Loucy (cell line): ENCODE measurements around the gene RNF212B.

ENCODE experiments used
- H2AFZ ChIP-seq: fragments of 200-600 bp; sonication (generic); 2 replicates; pipeline ENCODE4 v1.6.0; 2016; ENCODE audit warnings: antibody characterized with exemption, mild to moderate bottlenecking, low read length, moderate library complexity
- H3F3A ChIP-seq: fragments of 200-600 bp; 2 replicates; pipeline ENCODE4 v1.6.0; 2016; ENCODE audit warnings: antibody characterized with exemption, low read depth, mild to moderate bottlenecking
- H3K27me3 ChIP-seq: fragments of 200-600 bp; sonication (generic); 2 replicates; pipeline ENCODE4 v1.6.1; 2014; ENCODE audit warnings: low read length, mild to moderate bottlenecking; ENCODE audit not compliant: insufficient read depth, poor library complexity, severe bottlenecking
- H3K36me3 ChIP-seq: fragments of 200-600 bp; sonication (generic); 2 replicates; pipeline ENCODE4 v1.6.1; 2016; ENCODE audit warnings: low read length; ENCODE audit not compliant: insufficient read depth
- H3K4me1 ChIP-seq: fragments of 200-600 bp; sonication (generic); 2 replicates; pipeline ENCODE4 v1.5.1; 2014; ENCODE audit warnings: low read length, mild to moderate bottlenecking; ENCODE audit not compliant: insufficient read depth, poor library complexity, severe bottlenecking
- H3K4me2 ChIP-seq: fragments of 200-600 bp; sonication (generic); 2 replicates; pipeline ENCODE4 v1.6.0; 2014; ENCODE audit warnings: antibody characterized with exemption, low read length, low read depth, mild to moderate bottlenecking; ENCODE audit not compliant: poor library complexity, severe bottlenecking
- H3K4me3 ChIP-seq: fragments of 200-600 bp; sonication (generic); 2 replicates; pipeline ENCODE4 v1.5.1; 2014; ENCODE audit warnings: low read length, mild to moderate bottlenecking, mixed read lengths; ENCODE audit not compliant: poor library complexity, severe bottlenecking
- H3K79me2 ChIP-seq: fragments of 200-600 bp; sonication (generic); 2 replicates; pipeline ENCODE4 v1.6.1; 2014; ENCODE audit warnings: low read length; ENCODE audit not compliant: insufficient read depth
- H3K9ac ChIP-seq: fragments of 200-600 bp; sonication (generic); 2 replicates; pipeline ENCODE4 v1.6.0; 2014; ENCODE audit warnings: mild to moderate bottlenecking, low read depth, low read length, moderate library complexity; ENCODE audit not compliant: poor library complexity, severe bottlenecking
- H3K9me2 ChIP-seq: fragments of 200-600 bp; sonication (generic); replicated peaks from 2 replicates; pipeline ENCODE4 v1.6.1; 2016; ENCODE audit warnings: low read depth, low read length, mixed read lengths
- H3K9me3 ChIP-seq: fragments of 200-600 bp; sonication (generic); 2 replicates; pipeline ENCODE4 v1.6.1; 2014; ENCODE audit warnings: mild to moderate bottlenecking, antibody characterized with exemption, low read length, low read depth; ENCODE audit not compliant: insufficient read depth
- H4K20me1 ChIP-seq: fragments of 200-600 bp; sonication (generic); 2 replicates; pipeline ENCODE4 v1.6.0; 2014; ENCODE audit warnings: antibody characterized with exemption, low read length, mild to moderate bottlenecking; ENCODE audit not compliant: insufficient read depth, poor library complexity, severe bottlenecking
- EZH2phosphoT487 ChIP-seq: fragments of 200-600 bp; IDR thresholded peaks from 2 replicates; pipeline ENCODE4 v1.6.1; 2018; ENCODE audit warnings: antibody characterized with exemption, mild to moderate bottlenecking, moderate library complexity, borderline replicate concordance
- TF ChIP-seq, protein P1 (sequence below): fragments of 200-600 bp; sonication (generic); conservative IDR thresholded peaks from 2 replicates; pipeline ENCODE4 v1.5.1; 2014; ENCODE audit warnings: mild to moderate bottlenecking, antibody characterized with exemption, low read length

Gene RNF212B

DNA sequence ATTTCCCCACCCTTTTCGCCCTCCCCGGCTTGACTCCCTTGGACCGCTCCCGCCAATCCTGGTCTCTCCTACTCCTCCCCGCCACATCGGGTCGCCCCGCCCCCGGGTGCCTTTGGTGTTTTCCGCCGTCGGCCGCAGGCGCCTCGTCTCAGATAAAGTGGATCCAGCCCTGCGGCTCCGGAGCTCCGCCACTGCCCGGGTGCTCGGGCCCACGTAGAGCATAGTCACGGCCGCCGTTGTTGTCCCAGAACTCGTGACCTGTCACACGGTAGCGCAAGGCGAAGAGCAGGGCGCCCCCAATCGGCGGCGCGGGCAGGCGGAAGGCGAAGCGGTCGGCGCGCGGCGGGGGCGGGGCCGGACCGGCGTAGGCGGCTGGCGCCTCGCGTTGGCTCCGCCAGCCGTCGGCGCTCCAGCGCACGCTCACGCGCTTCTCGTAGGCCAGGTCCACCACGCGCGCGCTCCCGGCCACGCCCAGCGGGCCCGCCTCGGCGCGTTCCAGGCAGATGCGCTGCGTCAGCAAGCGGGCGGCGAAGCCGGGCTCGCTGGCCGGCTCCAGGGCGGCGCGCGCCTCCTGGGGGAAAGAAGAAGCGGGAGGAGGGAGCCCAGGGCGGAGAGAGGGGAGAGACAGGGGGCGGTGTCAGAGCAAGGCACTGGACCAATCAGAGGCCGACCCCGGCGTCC is 63.7 kb downstream of the RNF212B start:
- peak overlapping the region; percentile 83 for H3K4me2 ChIP-seq
- H3K9me3 ChIP-seq = no peaks in the 10 kb centered on the region
- H3K4me1 ChIP-seq = peaks cover 23% of the 10 kb centered on the region
- H3K9me2 ChIP-seq = no peaks in the 10 kb centered on the region
- H2AFZ ChIP-seq = peak overlapping the region; percentile 97
- H3K36me3 ChIP-seq = peaks cover 13% of the 10 kb centered on the region; the same call in 1 of the 2 replicates
- H3F3A ChIP-seq = no peaks in the 10 kb centered on the region
- peak overlapping the region; percentile 94 for H3K4me3 ChIP-seq
- peak overlapping the region; percentile 97 for H3K9ac ChIP-seq
- TF ChIP-seq, protein P1, sequence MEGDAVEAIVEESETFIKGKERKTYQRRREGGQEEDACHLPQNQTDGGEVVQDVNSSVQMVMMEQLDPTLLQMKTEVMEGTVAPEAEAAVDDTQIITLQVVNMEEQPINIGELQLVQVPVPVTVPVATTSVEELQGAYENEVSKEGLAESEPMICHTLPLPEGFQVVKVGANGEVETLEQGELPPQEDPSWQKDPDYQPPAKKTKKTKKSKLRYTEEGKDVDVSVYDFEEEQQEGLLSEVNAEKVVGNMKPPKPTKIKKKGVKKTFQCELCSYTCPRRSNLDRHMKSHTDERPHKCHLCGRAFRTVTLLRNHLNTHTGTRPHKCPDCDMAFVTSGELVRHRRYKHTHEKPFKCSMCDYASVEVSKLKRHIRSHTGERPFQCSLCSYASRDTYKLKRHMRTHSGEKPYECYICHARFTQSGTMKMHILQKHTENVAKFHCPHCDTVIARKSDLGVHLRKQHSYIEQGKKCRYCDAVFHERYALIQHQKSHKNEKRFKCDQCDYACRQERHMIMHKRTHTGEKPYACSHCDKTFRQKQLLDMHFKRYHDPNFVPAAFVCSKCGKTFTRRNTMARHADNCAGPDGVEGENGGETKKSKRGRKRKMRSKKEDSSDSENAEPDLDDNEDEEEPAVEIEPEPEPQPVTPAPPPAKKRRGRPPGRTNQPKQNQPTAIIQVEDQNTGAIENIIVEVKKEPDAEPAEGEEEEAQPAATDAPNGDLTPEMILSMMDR = peak; percentile 60
- TF ChIP-seq EZH2phosphoT487 = no peak
- H3K79me2 ChIP-seq = peaks cover 38% of the 10 kb centered on the region
- H3K27me3 ChIP-seq = no peaks in the 10 kb centered on the region
- H4K20me1 ChIP-seq = peaks cover 10% of the 10 kb centered on the region

DNA sequence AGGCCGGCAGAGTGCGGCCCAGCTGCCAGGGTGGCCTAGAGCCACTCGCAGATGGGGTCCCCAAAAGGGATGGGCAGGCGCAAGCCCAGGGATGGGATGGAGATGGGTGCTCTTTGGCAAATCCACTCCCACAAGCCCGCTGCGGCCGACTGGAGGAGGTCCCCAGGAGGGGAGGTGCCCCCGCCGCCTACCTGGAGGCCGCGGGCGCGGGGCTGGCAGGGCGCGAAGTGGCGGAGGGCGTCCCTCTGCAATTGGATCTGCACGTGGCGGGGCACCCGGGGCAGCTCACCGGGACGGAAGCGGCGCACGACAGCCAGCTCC is 64.2 kb downstream of the RNF212B start:
- Histone ChIP-seq H3K9me2 (no peaks in the 10 kb centered on the region), H3K9ac (peak overlapping the region; percentile 95), H3K4me1 (peaks cover 23% of the 10 kb centered on the region), H3K9me3 (no peaks in the 10 kb centered on the region), H3K36me3 (peaks cover 13% of the 10 kb centered on the region; the same call in 1 of the 2 replicates), H2AFZ (peak overlapping the region; percentile 97), H3K4me2 (peak overlapping the region; percentile 83), H4K20me1 (peaks cover 10% of the 10 kb centered on the region), H3K27me3 (no peaks in the 10 kb centered on the region), H3F3A (no peaks in the 10 kb centered on the region), H3K4me3 (peak overlapping the region; percentile 79), H3K79me2 (peaks cover 43% of the 10 kb centered on the region)
- TF ChIP-seq, protein P1 = no peak
- no peak for TF ChIP-seq EZH2phosphoT487

- Histone ChIP-seq H3K27me3 (no peaks in the 10 kb centered on the region), H3K79me2 (peaks cover 49% of the 10 kb centered on the region), H3K9ac (peak within 1 kb of the TSS; percentile 95)
Measured at GRCh38 chr14:23302290-23303225, 64.8 kb downstream of the RNF212B start, which contains the start of gene PPP1R3E. PPP1R3E (minus strand) TSS chr14:23302859; CDS start chr14:23302576, 283 bp downstream.

More at GRCh38 chr14:23302290-23303225, 64.8 kb downstream of the RNF212B start, which contains the start of gene PPP1R3E:
- Histone ChIP-seq H4K20me1 (peaks cover 10% of the 10 kb centered on the region), H3K9me2 (no peaks in the 10 kb centered on the region), H3K4me3 (peak within 1 kb of the TSS; percentile 79), H3K36me3 (peaks cover 13% of the 10 kb centered on the region; the same call in 1 of the 2 replicates), H3F3A (no peaks in the 10 kb centered on the region), H3K9me3 (no peaks in the 10 kb centered on the region), H3K4me2 (peak within 1 kb of the TSS; percentile 83), H3K4me1 (peaks cover 27% of the 10 kb centered on the region), H2AFZ (peak within 1 kb of the TSS; percentile 97)
- TF ChIP-seq, protein P1 = no peak
- no peak for TF ChIP-seq EZH2phosphoT487
